ENCODE data around the gene CARD11.

Gene CARD11

GRCh38 chr7:2872296-2872874, 171.3 kb downstream of the CARD11 start:
- no peak for DNase-seq (ENCODE audit: low read depth)

DNA sequence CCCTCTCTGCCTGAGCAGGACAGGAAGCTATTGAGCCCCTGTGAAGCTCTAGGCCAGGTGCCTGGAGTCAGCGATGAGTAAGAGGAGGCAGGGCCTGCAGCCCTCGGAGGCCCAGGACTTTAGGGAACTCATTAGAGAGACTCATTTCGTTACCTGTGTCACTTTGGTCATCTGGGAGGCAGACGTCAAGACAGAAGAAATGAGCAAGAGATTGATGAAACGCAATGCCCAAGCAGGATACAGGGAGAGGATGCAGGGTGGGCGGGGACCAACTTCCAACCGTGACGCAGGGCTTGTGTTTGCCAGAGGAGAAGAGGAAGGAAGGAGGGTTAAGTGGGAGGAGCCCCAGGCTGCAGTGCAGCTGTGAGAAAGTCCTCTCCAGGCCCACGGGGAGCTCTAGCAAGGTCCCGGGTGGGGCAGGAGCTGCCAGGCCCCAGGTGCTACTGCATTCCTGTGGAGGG, 173.2 kb downstream of the CARD11 start:
- DNase-seq (ENCODE audit: low read depth), result peak; percentile 74

- no peak for DNase-seq (ENCODE audit: low read depth)
Observed at GRCh38 chr7:2869981-2870380, 173.7 kb downstream of the CARD11 start.

DNA sequence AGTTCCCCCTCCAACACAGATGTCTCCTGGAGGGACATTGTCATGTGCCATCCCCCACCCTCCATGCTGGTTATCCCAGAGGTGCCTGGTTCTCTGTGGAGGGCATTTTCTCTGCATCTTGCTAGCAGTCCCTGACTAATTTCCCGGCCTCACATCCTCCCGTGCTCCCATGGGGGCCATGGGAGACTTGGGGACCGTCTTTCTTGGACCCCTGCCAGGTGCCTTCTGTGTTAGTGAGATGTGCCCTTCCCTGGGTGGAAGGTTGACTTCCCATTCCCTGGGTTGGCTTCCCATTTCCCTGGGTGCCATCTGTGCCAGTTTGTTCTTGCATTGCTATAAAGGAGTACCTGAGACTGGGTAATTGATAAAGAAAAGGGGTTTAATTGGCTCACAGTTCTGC, 177.1 kb downstream of the CARD11 start:
- DNase-seq (ENCODE audit: low read depth), result no peak

DNA sequence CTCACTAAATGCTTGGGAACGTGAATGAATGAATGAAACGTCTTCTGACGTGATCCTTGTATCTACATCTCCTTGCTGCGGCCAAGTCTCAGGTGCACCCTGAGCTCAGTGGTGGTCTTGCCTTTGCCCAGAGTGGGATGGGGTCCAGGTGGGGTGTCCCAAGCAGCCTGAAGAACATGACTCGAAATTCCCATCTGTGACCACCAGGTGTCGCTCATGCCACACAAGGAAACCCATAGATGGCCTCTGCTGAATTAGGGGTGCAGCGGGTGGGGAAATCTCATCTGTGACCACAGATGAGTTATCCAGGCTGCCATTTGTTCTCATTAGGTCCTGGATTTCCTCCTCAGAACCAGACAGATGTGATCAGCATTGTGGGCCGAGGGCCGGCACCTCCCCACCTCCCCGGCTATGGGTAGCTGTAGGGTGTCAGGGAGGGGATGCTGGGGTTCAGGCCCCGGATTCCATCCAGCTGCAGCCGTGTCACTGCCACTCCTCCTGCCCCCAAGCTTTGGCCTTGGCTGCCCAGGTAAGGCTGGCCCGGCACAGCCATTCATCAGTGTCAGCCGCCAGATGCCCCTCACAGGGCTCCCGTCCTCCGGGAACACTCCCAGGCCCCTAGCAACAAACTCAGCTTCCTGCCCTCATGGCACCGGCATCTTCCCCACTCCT, 178.5 kb downstream of the CARD11 start:
- peak; percentile 67 for DNase-seq (ENCODE audit: low read depth)

- DNase-seq (ENCODE audit: low read depth), result no peak
Observed at GRCh38 chr7:2864204-2864985, 179.3 kb downstream of the CARD11 start.

GRCh38 chr7:2863461-2864066, 180.1 kb downstream of the CARD11 start:
- peak; percentile 98 for DNase-seq (ENCODE audit: low read depth)

DNA sequence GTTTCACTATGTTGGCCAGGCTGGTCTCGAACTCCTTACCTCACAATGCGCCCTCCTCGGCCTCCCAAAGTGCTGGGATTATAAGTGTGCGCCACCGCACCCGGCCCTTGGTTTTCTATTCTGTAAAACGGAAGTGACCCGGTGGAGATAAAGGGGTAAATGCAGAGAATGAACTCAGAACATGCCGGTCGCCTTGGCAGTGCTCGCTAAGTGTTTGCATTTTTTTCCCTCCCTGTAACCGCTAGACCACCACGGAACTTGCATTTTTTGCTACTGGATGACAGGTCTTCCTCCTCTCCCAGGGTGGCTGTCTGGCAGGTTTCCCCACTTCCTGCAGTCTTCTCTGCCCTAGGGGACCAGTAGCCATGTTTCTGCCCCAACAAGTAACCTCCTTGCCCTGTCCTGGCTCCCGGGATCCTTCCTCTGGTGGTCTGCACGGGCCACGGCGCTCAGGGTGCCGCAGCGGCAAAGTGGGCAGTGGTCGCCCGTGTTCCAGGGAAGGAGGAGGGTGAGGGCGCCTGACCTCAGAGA, 180.8 kb downstream of the CARD11 start:
- peak; percentile 91 for DNase-seq (ENCODE audit: low read depth)

DNA sequence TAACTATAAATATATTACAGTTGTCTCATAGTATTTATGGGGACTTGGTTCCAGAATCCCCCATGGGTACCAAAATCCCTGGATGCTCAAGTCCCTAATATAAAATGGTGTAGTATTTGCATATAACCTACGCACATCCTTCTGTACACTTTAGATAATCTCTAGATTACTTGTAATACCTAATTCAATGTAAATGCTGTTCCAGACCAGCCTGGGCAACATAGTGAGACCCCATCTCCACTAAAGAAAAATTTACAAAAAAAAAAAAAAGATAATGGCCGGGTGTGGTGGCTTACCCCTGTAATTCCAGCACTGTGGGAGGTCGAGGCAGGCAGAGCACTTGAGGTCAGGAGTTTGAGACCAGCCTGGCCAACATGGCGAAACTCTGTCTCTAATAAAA, 182.2 kb downstream of the CARD11 start:
- DNase-seq (ENCODE audit: low read depth), result no peak

DNA sequence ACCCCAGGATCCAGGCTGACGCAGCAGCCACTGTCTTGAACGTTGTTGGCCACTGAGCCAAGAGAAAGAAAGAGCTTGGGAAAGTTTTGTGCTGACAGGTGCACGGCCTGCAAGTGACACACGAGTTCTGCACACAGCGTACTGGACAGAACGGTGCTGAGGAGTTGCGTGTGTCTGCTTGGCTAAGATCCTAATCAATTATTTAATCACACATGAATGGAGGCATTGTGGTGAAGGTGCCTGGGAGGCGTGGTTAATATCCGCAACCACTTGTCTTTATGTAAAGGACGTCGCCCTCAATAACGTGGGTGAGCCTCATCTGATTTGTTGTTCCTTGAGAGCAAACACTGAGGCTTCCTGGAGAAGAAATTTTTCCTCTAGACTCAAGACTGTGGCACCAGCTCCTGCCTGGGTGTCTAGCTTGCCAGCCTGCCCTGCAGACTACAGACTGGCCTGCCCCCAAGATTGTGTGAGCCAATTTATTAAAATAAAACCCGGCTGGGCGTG, 183.0 kb downstream of the CARD11 start:
- DNase-seq (ENCODE audit: low read depth), result no peak

GRCh38 chr7:2859952-2860351, 183.7 kb downstream of the CARD11 start:
- DNase-seq (ENCODE audit: low read depth), result no peak

DNA sequence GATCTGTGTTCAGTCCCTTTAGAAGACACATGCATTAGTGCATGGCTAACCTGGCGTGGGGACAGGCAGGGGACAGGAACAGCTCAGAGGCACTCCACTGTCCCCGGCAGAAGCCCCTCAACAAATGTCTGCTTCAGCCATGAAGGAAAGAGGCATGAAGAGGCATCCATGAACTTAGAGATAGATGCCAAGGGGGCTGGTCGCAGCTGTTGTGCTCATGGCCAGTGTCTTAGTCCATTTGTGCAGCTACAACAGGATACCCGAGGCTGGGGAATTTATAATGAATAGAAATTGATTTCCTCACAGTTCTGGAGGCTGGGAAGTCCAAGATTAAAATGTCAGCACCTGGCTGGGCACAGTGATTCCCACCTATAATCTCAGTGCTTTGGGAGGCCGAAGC, 185.0 kb downstream of the CARD11 start:
- DNase-seq (ENCODE audit: low read depth), result no peak

GRCh38 chr7:2856388-2857169, 187.1 kb downstream of the CARD11 start:
- no peak for DNase-seq (ENCODE audit: low read depth)
